HG02759 (cell line): ENCODE data around the gene TRPM2.
"Not testable (repeated sequence)": the region's sequence is repeated elsewhere in the genome, so short reads cannot be mapped to it uniquely, and the experiment has no call there.

ENCODE experiments used
- ATAC-seq: cut with Tn5 transposase; IDR thresholded peaks from one replicate; pipeline ENCODE4 v1.9.1; 2021; ENCODE audit warnings: mild to moderate bottlenecking, moderate library complexity; ENCODE audit not compliant: unreplicated experiment

Gene TRPM2

DNA sequence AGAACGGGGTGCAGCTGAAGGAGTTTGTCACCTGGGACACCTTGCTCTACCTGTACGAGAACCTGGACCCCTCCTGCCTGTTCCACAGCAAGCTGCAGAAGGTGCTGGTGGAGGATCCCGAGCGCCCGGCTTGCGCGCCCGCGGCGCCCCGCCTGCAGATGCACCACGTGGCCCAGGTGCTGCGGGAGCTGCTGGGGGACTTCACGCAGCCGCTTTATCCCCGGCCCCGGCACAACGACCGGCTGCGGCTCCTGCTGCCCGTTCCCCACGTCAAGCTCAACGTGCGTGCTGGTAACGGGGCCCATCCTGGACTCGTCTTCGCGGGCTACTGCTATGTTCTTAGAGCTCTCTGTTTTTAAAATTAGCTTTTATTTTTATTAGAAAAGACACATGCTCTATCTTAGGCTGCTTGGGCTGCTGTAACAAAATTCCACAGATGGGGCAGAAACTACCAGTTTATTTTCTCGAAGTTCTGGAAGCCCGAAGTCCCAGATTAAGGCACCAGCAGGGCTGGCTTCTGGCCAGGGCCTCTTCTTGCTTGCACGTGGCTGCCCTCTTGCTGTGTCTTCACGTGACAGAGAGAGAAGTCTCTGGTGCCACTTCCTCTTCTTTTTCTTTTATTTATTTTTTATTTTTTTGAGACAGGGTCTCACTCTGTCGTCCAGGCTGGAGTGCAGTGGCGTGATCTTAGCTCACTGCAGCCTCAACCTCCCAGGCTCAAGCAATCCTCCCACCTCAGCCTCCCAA, 38.1 kb downstream of the TRPM2 start:
- no peak for ATAC-seq

DNA sequence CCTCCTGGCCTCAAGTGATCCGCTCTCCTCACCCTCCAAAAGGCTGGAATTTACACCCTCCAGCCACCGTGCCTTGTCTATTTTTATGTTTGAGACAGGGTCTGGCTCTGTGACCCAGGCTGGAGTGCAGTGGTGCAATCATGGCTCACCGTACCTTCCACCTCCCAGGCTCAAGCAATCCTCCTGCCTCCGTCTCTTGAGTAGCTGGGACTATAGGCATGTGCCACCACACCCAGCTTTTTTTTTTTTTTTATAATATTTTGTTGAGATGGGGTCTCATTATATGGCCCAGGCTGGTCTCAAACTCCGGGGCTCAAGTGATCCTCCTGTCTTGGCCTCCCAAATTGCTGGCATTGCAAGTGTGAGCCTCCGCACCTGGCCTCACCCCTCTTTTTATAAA, 38.8 kb downstream of the TRPM2 start:
- ATAC-seq = no peak

DNA sequence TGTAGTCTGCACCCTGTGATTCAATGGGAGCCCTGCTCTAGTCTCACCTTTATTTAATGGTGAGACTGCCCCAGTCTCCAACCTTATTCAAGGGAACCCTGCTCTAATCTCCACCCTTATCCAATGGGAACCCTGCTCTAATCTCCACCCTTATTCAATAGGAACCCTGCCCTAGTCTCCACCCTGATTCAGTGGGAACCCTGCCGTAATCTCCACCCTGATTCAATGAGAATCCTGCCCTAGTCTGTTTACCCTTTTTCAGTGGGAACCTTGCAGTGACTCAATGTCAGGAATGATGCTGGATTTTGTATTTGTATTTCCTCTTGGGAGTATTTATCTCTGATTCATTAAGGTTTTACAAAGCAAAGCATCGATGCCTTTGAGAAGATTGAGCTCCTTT, 39.5 kb downstream of the TRPM2 start:
- no peak for ATAC-seq

DNA sequence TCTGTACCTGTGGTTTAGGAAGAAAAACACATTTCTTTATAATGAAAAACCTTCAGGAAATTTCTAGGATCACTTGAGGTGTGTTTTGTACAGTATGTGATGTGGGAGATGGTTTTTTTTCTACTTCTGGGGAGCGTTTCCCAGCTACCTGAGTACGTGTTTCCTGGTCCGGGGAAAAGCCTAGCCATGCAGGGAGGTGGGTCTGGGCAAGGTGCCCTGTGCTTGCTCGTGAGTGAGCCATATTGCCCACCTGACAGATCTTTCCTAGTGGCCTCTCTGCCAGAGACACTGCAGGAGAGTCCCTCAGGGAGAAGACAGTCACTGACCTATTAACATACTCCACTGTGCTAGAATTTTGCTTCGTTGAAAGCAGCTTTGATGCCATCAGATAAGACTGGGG, 41.3 kb downstream of the TRPM2 start:
- ATAC-seq = no peak

DNA sequence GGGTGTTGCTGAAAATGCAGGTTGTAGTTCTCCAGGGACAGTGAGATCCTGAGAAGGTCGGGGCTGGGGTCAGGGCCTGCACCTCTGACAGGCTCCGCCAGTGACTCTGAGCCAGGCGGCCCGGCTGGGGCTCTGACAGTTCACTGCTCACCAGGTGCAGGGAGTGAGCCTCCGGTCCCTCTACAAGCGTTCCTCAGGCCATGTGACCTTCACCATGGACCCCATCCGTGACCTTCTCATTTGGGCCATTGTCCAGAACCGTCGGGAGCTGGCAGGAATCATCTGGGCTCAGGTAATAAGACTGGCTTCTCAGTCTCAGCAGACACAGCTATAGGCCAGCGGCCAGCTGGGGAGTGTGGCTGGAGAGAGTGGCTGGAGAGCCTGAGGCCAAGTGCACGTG, 41.8 kb downstream of the TRPM2 start:
- ATAC-seq = no peak

DNA sequence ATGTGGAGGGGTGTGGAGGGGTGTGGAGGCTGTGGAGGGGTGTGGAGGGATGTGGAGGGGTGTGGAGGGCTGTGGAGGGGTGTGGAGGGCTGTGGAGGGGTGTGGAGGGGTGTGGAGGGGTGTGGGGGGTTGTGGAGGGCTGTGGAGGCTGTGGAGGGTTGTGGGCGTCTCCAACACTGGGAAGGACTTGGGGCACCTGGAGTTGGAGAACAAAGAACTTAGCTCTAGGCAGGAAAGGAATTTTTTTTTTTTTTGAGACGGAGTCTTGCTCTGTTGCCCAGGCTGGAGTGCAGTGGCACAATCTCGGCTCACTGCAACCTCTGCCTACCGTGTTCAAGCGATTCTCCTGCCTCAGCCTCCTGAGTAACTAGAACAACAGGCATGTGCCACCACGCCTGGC, 43.4 kb downstream of the TRPM2 start:
- not testable (repeated sequence) for ATAC-seq

DNA sequence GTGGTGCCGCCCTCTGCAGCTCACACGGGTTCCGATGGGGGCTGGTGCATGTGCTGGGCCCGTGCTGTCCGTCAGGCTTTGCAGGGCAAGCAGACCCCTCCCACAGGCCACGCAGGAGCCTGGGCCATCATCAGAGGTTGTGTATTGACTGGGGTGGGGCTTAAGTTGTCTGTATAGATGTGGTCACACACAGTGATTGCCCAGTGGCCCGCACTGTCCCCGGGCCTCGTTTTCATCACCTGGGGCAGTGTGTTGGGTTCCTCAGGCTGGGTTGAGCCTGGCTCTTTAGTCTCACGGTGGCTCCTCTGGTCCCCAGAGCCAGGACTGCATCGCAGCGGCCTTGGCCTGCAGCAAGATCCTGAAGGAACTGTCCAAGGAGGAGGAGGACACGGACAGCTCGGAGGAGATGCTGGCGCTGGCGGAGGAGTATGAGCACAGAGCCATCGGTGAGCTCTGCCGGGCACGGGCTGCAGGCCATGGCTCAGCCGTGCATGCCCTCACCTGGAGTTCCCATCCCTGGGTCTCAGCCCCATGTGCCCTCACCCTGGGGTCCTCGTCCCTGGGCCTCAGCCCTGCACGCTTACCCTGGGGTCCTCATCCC, 44.1 kb downstream of the TRPM2 start:
- ATAC-seq = no peak

DNA sequence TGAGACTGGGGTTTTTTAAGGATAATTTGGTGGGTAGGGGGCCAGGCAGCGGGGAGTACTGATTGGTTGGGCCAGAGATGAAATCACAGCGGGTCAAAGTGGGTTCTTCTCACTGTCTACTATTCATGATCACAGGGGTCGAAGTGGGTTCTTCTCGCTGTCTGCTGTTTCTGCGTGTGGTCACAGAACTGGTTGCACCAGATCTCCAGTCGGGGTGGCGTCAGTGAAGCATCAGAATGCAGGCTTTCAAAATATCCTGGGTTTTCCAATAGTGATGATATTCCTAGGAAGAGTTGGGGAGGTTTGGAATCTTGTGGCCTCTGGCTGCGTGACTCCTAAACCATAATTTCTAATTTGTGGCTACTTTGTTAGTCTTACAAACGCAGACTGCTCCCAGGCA, 45.1 kb downstream of the TRPM2 start:
- no peak for ATAC-seq

DNA sequence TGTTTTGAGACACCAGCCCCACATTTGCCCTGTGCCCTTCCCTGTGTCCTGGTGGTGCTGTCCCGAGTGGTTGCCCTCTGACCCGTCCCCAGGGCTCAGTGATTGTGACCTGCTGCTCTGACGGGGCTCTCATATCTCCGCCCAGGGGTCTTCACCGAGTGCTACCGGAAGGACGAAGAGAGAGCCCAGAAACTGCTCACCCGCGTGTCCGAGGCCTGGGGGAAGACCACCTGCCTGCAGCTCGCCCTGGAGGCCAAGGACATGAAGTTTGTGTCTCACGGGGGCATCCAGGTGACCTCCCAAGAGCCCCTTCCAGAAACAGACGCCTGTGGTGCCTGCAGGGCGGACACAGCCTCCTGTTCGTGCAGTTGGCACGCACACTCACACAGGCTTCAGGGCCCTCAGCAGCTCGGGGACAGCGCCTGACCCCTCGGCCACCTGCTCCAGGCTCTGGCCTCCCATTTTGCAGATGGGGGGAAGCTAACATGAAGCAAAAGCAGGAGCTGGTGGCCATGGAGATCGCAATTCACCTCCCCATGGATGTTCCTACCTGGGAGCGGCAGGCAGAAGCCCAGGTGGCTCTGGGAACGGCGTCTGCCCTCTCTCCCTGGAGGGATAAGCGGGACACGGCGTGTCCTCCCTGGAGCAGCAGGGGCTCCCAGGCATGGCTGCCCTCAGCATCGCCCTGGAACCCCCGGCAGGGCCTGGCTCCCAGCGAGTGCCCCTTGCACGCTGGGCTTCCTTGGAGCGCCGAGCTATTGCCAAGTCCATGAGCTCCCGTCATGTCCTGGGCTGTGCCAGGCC, 45.9 kb downstream of the TRPM2 start:
- no peak for ATAC-seq

DNA sequence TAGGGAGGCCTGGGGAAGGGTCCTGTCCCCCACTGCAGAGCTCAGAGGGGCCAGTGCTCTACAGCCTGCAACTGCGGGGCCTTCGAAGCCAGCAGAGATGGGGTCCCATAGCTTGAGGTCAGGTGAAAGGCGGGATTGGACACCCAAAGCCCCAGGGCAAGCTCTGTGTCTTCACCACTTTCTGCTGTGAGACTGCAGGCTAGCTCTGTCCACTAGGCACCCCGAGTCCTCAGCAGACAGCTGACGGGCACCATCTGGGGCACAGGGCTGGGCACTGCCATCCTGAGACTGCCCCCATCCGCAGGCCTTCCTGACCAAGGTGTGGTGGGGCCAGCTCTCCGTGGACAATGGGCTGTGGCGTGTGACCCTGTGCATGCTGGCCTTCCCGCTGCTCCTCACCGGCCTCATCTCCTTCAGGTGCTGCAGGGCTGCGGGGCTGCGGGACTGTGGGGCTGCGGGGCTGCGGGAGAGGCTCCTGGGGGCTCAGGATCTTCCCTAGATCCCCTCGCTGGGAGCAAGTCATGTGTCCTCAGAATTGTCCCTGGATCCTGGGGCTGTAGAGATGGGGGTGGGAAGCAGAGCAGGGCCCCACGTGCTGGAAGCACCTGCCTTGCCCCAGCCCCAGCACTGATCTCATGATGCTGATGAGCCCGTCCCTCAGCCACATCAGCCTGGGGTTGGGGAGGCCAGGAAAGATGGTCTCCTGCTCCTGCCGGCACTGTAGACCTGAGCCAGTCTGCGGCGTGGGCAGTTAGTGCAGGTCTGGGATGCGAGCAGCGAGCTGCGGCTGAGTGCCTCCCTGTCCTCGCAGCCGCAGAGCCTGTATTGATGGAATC, 46.8 kb downstream of the TRPM2 start:
- ATAC-seq = no peak

DNA sequence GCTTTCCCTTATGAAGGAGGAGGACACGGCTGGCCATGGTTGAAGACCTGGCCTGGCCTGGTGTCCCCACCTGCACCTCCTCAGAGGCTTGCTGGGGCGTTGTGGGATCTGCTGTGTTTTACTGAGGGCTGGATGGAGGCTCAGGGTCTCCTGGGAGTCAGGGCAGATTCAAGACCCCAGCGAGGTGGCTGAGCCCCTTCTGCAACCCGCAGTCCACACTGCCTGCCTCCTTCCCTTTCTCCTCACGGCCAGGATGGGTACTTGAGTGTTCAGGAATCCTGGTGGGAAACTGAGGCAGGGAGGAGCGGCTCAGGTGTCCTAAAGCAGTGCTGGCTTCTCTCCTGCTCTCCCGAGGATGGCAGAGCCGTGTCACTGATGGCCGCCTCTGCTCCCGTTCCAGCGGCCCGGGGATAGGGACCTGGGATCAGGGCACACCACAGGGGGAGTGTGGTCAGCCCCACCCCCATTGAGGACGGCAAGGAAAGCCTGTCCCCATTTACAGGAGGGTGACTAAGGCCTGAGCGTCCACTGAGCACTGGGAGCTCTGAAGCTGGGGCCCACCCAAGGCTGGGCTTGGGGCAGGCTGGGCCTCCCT, 47.5 kb downstream of the TRPM2 start:
- no peak for ATAC-seq

DNA sequence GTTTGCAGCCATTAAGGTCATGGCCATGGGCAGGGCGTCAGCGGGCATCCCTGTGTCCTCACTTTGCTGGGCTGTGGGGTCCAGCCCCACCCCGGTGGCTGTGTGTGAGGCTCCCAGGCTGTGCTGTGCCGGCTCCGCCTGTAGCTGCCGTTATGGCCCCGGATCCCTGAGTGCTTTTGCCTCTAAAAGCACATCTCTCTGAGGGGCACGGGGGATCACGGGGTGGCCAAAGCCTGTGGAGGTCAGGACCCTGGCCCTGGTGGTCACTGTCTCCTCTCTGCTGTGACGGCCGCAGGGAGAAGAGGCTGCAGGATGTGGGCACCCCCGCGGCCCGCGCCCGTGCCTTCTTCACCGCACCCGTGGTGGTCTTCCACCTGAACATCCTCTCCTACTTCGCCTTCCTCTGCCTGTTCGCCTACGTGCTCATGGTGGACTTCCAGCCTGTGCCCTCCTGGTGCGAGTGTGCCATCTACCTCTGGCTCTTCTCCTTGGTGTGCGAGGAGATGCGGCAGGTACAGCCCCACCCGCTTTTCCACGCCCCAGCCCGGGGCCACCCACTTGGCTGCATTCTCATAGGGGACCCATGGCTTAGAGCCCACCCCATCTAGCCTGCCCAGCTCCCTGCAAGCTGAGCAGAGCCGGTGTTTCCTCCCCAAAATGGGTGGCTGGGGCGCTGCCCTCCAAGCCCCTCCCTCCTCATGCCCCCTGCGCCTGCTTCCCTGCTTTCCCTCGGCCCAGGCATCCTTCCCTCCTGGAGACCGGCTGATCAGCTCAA, 48.2 kb downstream of the TRPM2 start:
- no peak for ATAC-seq

DNA sequence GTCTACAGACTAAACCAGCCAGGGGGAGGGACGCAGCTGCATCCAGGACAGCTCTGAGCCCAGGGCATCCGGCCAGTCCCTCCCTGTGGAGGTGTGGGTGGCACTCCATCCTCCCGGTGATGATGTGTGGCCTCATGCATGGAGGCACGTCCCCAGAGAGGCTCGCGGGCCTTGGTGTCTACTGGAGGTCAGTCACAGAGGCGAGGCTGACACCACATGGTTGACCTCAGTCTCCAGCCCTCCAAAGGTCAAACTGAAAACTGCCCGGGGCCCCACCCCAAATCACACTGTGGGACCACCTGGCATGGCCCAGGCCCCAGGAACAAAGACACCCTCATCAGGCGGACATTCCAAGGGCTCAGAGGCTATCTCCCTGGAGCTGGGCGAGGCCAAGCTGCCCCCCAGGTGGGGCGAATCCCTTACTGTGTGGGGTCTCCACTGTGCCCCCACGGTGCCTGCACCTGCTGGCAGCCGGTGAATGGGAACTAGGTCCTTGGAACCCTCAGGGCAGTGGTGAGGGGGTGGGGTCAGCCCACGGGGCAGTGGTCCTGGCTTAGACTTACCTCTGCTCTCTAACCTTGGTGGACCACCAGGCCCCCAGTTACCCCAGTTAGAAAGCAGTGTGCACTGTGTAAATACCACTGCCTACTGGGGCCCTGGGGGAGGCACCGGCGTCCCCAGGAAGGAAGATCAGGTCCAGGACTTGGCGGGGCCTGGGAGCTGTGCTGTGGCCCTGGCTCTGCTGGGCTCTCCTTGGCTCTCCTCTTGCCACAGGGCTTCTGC, 49.1 kb downstream of the TRPM2 start:
- no peak for ATAC-seq

DNA sequence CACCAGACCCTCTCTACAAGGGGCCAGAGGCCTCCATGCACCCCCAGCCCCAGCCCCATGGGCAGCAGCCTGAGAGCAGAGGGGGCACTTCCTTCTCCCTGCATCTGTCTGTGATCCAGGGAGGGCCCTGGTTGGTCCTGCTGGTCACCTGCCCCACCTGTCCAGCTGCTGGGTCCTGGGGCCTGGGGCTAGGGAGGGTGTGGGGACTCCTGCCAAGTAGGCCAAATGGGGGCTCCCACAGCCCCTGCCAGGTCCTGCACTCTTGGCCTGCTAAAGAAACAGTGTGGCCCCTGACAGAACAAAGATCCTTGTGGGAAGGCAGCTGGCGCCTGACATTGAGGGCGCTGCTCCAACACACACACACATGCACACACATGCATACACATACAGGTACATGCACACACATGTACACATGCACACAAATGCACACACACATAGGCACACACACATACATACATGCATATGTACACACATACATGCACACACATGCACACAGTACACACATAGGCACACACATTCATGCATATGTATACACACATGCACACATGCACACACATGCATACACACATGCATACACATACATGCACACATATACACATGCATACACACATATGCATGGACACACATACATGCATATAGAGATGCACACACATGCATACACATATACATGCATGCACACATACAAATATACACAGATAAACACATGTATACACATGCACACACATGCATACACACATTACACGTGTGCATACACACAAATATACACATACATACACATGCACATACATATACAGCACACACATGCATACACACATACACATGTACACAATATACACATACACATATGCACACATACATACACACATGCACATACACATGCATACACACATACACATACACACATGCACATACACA, 49.9 kb downstream of the TRPM2 start:
- no peak for ATAC-seq

DNA sequence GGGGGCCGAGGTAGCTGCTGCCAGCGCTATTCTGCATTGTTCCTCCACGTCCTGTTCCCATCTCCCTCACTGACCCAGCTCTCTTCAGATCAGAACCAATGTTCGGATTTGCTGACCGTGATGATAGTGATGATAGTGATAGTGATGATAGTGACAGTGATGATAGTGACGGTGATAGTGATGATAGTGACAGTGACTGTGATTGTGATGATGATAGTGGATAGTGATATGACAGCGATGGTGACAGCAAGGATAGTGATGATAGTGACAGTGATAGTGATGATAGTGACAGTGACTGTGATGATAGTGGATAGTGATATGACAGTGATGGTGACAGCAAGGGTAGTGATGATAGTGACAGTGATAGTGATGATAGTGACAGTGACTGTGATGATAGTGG, 51.1 kb downstream of the TRPM2 start:
- not testable (repeated sequence) for ATAC-seq

DNA sequence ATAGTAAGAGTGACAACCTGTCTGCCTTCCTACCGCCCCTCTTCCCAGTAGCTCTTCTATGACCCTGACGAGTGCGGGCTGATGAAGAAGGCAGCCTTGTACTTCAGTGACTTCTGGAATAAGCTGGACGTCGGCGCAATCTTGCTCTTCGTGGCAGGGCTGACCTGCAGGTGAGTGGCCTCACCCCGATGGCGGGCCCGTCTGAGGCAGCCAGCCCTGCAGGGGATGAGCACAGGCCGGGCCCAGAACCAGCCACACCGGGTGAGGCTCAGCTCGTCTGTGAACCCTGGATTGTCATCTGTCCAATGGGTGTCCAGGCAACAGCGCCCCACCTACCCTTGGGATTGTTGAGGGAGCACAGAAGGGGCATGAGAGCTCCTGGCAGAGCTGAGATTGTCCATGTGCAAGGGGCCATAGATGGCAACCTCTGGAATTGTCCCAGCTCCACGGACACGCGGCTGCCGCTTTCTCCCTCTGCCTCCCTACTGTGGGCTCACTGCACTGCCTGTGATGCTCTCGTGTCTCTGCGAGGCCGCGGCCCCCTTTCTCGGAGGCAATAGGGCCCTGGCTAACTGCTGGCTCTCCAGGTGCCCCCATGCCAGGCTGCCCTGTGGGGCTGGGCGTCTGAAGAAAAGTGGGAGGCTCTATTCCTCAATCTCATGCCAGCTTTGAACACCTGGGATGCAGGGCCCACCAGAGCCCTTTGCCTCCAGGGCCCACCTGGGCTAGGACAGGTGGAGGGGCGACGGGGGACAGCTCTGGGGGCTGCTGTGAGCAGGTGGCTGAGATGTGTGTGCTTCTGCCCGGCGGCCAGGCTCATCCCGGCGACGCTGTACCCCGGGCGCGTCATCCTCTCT, 51.9 kb downstream of the TRPM2 start:
- no peak for ATAC-seq
